Bronchial epithelial cell (primary cell): ENCODE data around the gene ITGBL1. TPM values are rescaled to one million over a fixed set of nuclear protein-coding genes. Genes with fewer than 3 reads are reported as not detected.
A peak's percentile ranks its signal among the peaks of the same experiment; 100 is the strongest.

Source experiments
- DNase-seq: peaks from one replicate; pipeline ENCODE4 v3.0.0-alpha.2; 2010; ENCODE audit warnings: low read depth
- FAIRE-seq: peaks from 2 replicates; lab custom pipeline; 2011; peaks lifted over from hg19 to GRCh38; lab: Jason Lieb, UNC
- H3K27me3 ChIP-seq: 2 replicates; pipeline ENCODE4 v1.5.1; 2011; ENCODE audit warnings: low read length; ENCODE audit not compliant: control insufficient read depth, insufficient read depth
- H3K36me3 ChIP-seq: 2 replicates; pipeline ENCODE4 v1.5.1; 2011; ENCODE audit warnings: low read length; ENCODE audit not compliant: control insufficient read depth, insufficient read depth
- H3K4me3 ChIP-seq: 2 replicates; pipeline ENCODE4 v1.5.1; 2011; ENCODE audit warnings: mild to moderate bottlenecking, low read depth, low read length, control low read depth
- CTCF ChIP-seq: IDR thresholded peaks from 2 replicates; pipeline ENCODE4 v1.5.1; 2011; ENCODE audit warnings: mild to moderate bottlenecking, moderate library complexity, low read length, control low read depth, inconsistent platforms; ENCODE audit not compliant: insufficient read depth, severe bottlenecking
- total RNA-seq: library from RNA; depleted of rRNA; stranded (reverse); fragments of >200 nt; gene quantifications from 2 replicates; pipeline ENCODE4 v1.2.1, GENCODE V29; 2014

The ITGBL1 gene
- total RNA-seq, 1 donor from 2014 or later: 1.1 TPM

- H3K4me3 ChIP-seq: no peak overlapping the region
- no peak for TF ChIP-seq CTCF
- DNase-seq (peak; percentile 69), FAIRE-seq (no peak)
- H3K27me3 ChIP-seq: no peaks in the 10 kb centered on the region
- H3K36me3 ChIP-seq: no peaks in the 10 kb centered on the region
These were observed 71.0 kb downstream of the ITGBL1 start for GRCh38 chr13:101523154-101524131.

GRCh38 chr13:101527130-101527529, 74.7 kb downstream of the ITGBL1 start:
- FAIRE-seq (no peak), DNase-seq (peak; percentile 57)
- H3K4me3 ChIP-seq: no peak overlapping the region
- no peaks in the 10 kb centered on the region for H3K36me3 ChIP-seq
- TF ChIP-seq CTCF: no peak
- H3K27me3 ChIP-seq: no peaks in the 10 kb centered on the region

- Histone ChIP-seq H3K27me3 (no peaks in the 10 kb centered on the region), H3K4me3 (no peak overlapping the region), H3K36me3 (no peaks in the 10 kb centered on the region)
- no peak for FAIRE-seq
- DNase-seq: no peak
- TF ChIP-seq CTCF: no peak
These were observed 76.9 kb downstream of the ITGBL1 start for GRCh38 chr13:101529422-101529821.

GRCh38 chr13:101530293-101530692, 77.8 kb downstream of the ITGBL1 start:
- TF ChIP-seq CTCF: no peak
- no peak overlapping the region for H3K4me3 ChIP-seq
- no peaks in the 10 kb centered on the region for H3K27me3 ChIP-seq
- no peak for FAIRE-seq
- no peaks in the 10 kb centered on the region for H3K36me3 ChIP-seq
- no peak for DNase-seq

- DNase-seq (no peak), FAIRE-seq (no peak)
- no peaks in the 10 kb centered on the region for H3K36me3 ChIP-seq
- TF ChIP-seq CTCF: no peak
- no peaks in the 10 kb centered on the region for H3K27me3 ChIP-seq
- no peak overlapping the region for H3K4me3 ChIP-seq
These were observed 82.8 kb downstream of the ITGBL1 start for GRCh38 chr13:101535192-101535746.
